Transverse colon (tissue), 4 donors: ENCODE data around the gene UBN1.

Experiments used
- CTCF ChIP-seq, 5 experiments: fragments of 200-600 bp in 3 of 5; fragments of 450-650 bp in 2 of 5; sonication (generic) in 3 of 5; IDR thresholded peaks; 1 replicate in 2 of 5; 2 replicates in 3 of 5; pipeline ENCODE4 v1.5.1; 2016 to 2017; ENCODE audit warnings: antibody characterized with exemption in 5 of 5, inconsistent platforms in 3 of 5, mild to moderate bottlenecking in 2 of 5, moderate library complexity in 1 of 5
- POLR2A ChIP-seq: fragments of 450-650 bp; IDR thresholded peaks from one replicate; pipeline ENCODE4 v1.6.1; 2016; ENCODE audit warnings: antibody characterized with exemption, mild to moderate bottlenecking, moderate library complexity
- POLR2AphosphoS5 ChIP-seq, 3 donors: sonication (generic); formaldehyde crosslinking; IDR thresholded peaks; one replicate each; pipeline ENCODE4 v1.6.1; 2016; ENCODE audit warnings: antibody characterized with exemption in 3 of 3

- no peak for TF ChIP-seq POLR2AphosphoS5 (IDR thresholded peaks at IDR 0.05)
- no peak for TF ChIP-seq CTCF (IDR thresholded peaks at IDR 0.05)
- TF ChIP-seq POLR2A, result no peak
Observed at GRCh38 chr16:4908854-4909401, 61.6 kb downstream of the UBN1 start.
